Activated naive CD4-positive, alpha-beta T cell treated with anti-CD3 and anti-CD28 coated beads, Interleukin-2, amount 50 U/mL, for 72 hours (primary cell): ENCODE data around the gene PRDM15. TPM values are rescaled to one million over a fixed set of nuclear protein-coding genes. Genes with fewer than 3 reads are reported as not detected.

Experiments used
- ATAC-seq, 2 donors: fragments of 150-1000 bp; cut with Tn5 transposase; 2 replicates each; pipeline ENCODE4 v1.10.0; 2021; ENCODE audit warnings: mild to moderate bottlenecking in 2 of 2, moderate library complexity in 2 of 2
- DNase-seq, 2 donors: peaks; one replicate each; pipeline ENCODE4 v3.0.0; 2021 to 2022; ENCODE audit warnings: low spot score in 2 of 2
- H3K27ac Mint-ChIP-seq, 2 donors: one replicate each; pipeline ENCODE4 v1.8.0; 2022; ENCODE audit warnings: mild to moderate bottlenecking in 2 of 2, mixed read lengths in 2 of 2
- H3K36me3 Mint-ChIP-seq, 2 donors: one replicate each; pipeline ENCODE4 v1.8.0; 2022; ENCODE audit warnings: mixed read lengths in 2 of 2
- H3K9me3 Mint-ChIP-seq, 2 donors: one replicate each; pipeline ENCODE4 v1.8.0; 2022; ENCODE audit warnings: mixed read lengths in 2 of 2
- total RNA-seq, 2 donors: library from RNA; stranded (reverse); gene quantifications; one replicate each; pipeline ENCODE4 v1.2.3, GENCODE V29; 2022

The PRDM15 gene
- total RNA-seq, 2 donors from 2014 or later, result 13.1 to 23.0 TPM

GRCh38 chr21:41779659-41780058 lies 99.5 kb downstream of the PRDM15 start:
- no peak for DNase-seq

GRCh38 chr21:41778930-41779600 lies 100.1 kb downstream of the PRDM15 start:
- no peaks in the 10 kb centered on the region for H3K36me3 Mint-ChIP-seq
- no peak overlapping the region for H3K27ac Mint-ChIP-seq
- no peaks in the 10 kb centered on the region for H3K9me3 Mint-ChIP-seq
- ATAC-seq (no peak), DNase-seq (no peak)

More at GRCh38 chr21:41779659-41780058, 99.5 kb downstream of the PRDM15 start:
- Mint-ChIP-seq H3K9me3 (no peaks in the 10 kb centered on the region), H3K27ac (no peak overlapping the region), H3K36me3 (no peaks in the 10 kb centered on the region)
- ATAC-seq, result no peak

- no peaks in the 10 kb centered on the region for H3K36me3 Mint-ChIP-seq
Observed at GRCh38 chr21:41777951-41778815, 101.0 kb downstream of the PRDM15 start.

DNA sequence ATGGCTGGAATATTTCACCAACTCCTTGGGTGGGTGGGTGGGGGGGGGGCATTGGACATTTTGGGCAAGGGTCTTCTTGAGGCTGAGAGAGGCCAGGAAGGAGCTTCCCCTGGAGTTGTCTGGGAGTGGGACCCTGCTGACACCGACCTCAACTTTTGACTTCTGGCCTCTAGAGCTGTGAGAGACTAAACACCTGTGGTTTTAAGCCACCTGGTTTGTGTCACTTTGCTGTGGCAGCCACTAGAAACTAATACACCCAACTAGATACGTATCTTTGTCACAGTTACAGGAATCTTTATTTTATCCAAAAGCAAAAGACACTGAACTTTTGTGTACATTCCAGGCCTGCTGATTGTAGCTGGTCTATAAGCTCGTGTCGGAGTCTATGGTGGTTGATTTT lies 102.4 kb downstream of the PRDM15 start:
- Mint-ChIP-seq H3K27ac (no peak overlapping the region), H3K36me3 (no peaks in the 10 kb centered on the region), H3K9me3 (no peaks in the 10 kb centered on the region)
- ATAC-seq (no peak), DNase-seq (no peak)

More at GRCh38 chr21:41777951-41778815, 101.0 kb downstream of the PRDM15 start:
- no peak overlapping the region for H3K27ac Mint-ChIP-seq
- no peaks in the 10 kb centered on the region for H3K9me3 Mint-ChIP-seq
- DNase-seq (peak in 1 of 2 donors; percentile 37), ATAC-seq (peak in 1 of 2 donors; percentile 24)

DNA sequence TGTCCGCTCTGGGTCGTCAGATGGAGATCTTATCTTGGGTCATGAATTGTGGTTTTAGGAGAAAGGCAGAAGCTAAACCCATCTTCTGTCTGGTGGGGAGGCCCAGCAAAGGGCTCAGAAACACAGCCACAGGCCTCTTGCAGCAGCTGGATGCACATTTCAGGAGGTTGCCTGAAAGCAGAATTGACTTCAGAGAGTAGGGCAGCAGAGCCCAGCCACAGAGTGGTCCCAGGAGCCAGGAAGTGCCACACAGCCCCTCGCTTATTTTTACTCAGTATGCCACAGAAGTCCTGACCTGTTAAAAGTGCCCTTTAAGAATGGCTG lies 104.0 kb downstream of the PRDM15 start:
- H3K27ac Mint-ChIP-seq, result no peak overlapping the region
- no peak for ATAC-seq
- H3K36me3 Mint-ChIP-seq, result no peaks in the 10 kb centered on the region
- no peak for DNase-seq
- H3K9me3 Mint-ChIP-seq, result no peaks in the 10 kb centered on the region

DNA sequence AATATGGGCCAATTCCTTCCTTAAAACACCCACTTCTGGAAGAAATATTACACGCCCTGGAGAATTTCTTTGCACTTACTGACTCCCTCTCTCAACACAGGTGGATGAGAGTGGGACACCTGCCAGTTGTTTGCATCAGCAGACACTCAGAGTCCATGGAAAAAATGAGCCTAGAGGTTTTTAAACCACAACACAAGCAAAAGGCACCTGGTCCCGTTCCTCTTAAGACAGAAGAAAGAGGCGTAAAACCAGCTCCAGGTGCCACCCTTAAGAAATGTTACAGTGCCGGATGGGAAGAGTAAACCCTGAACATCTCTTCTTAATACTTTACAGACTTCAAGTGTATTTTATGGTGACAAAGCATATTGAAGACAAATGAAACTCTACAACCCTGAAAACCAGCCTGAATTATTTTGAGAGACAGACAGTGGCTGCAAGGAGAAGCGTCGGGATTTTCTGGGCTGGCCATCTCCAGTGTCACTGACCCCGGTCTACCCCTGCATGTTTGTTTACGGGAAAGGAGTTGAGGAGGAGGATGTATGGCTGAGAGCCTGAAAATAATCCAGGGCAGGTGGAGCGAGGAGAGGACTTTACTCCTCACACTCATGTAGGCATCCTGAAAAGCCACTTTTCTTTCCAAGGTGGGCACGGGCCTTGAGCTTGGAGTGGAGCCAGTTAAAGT lies 104.5 kb downstream of the PRDM15 start:
- no peaks in the 10 kb centered on the region for H3K36me3 Mint-ChIP-seq
- no peak overlapping the region for H3K27ac Mint-ChIP-seq
- DNase-seq, result no peak
- ATAC-seq, result no peak
- H3K9me3 Mint-ChIP-seq, result no peaks in the 10 kb centered on the region

- H3K27ac Mint-ChIP-seq, result no peak overlapping the region
- ATAC-seq (no peak), DNase-seq (no peak)
- H3K9me3 Mint-ChIP-seq, result no peaks in the 10 kb centered on the region
- peaks cover 0 to 6% of the 10 kb centered on the region in 2 donors for H3K36me3 Mint-ChIP-seq
Observed at GRCh38 chr21:41772351-41773080, 106.6 kb downstream of the PRDM15 start.

DNA sequence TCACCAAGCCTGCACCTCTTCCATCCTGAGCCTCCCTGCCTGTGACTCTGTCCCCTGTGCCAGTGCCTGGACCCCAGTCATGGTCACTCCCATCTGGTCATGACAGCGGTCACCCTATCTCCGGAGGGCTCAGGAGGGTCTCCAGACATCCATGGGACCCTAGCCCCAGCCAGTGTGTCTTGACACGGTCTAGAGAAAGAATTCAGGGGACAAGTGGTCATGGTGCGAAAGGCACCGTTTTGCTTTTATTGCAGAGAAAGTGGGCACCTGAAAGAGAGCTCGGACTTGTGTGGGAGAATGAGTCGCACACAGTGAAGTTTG lies 107.6 kb downstream of the PRDM15 start:
- Mint-ChIP-seq H3K9me3 (no peaks in the 10 kb centered on the region), H3K27ac (no peak overlapping the region), H3K36me3 (peaks cover 6 to 11% of the 10 kb centered on the region in 2 donors)
- DNase-seq (no peak), ATAC-seq (no peak)

GRCh38 chr21:41770901-41771624 lies 108.1 kb downstream of the PRDM15 start:
- no peaks in the 10 kb centered on the region for H3K9me3 Mint-ChIP-seq
- DNase-seq (no peak), ATAC-seq (no peak)
- H3K27ac Mint-ChIP-seq, result no peak overlapping the region
- peaks cover 6 to 11% of the 10 kb centered on the region in 2 donors for H3K36me3 Mint-ChIP-seq

GRCh38 chr21:41769933-41770332 lies 109.2 kb downstream of the PRDM15 start:
- H3K9me3 Mint-ChIP-seq, result no peaks in the 10 kb centered on the region
- no peak overlapping the region for H3K27ac Mint-ChIP-seq
- DNase-seq, result no peak
- H3K36me3 Mint-ChIP-seq, result peaks cover 6 to 11% of the 10 kb centered on the region in 2 donors
- ATAC-seq, result no peak

DNA sequence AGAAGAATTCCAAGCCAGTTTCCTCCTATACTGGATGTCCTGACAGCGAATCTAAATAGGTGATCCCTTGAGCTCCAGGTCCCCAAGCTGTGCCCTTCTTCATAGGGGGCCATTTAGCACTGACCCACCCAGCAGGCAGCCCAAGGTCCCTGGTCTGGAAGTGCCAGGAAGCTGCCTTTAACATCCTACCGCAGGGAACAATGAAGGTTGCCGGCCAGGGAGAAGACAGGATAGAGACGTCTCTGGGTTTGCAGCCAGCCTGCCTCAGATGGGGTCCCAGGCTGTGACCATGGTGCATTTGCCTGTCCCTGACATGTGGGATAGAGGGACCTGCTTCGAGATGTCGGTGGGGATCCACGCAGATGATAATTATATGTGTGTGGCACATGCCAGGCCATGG lies 109.6 kb downstream of the PRDM15 start:
- no peak for DNase-seq
- Mint-ChIP-seq H3K27ac (no peak overlapping the region), H3K9me3 (no peaks in the 10 kb centered on the region), H3K36me3 (peaks cover 6 to 11% of the 10 kb centered on the region in 2 donors)
- no peak for ATAC-seq

- no peak for DNase-seq
- Mint-ChIP-seq H3K36me3 (peaks cover 6 to 11% of the 10 kb centered on the region in 2 donors), H3K27ac (no peak overlapping the region), H3K9me3 (no peaks in the 10 kb centered on the region)
- no peak for ATAC-seq
Observed at GRCh38 chr21:41769111-41769510, 110.0 kb downstream of the PRDM15 start.

DNA sequence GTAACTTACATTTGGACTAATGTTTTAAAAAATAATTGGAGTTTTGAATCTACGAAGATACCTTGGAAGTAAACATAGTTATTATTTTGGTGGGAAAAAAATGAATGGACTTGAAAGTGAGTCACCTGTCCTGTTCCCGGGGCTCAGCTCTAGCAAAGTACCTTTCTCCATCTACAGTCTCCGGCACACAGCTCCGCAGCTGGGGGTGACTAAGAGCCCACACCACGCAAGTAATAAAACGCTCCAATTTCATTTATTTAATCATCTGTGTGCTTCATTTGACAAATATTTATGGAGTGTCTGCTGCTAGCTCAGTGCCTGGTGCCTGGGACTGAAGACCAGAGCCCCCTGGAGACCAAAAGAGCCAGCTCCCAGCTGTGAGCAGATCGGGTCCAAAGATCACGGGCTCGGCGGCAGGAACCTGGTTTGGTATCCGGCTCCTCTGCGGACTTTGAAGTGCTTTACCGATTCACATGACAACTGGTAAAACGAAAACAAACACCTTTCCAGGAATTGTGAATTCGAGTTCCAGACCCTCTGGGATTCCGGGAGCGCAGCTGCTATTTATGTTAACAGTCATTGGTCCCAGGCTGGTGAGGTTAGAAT lies 110.6 kb downstream of the PRDM15 start:
- no peak overlapping the region for H3K27ac Mint-ChIP-seq
- H3K36me3 Mint-ChIP-seq, result peaks cover 6 to 11% of the 10 kb centered on the region in 2 donors
- peak; percentile 39 to 42 for ATAC-seq
- DNase-seq, result no peak
- H3K9me3 Mint-ChIP-seq, result no peaks in the 10 kb centered on the region

- Mint-ChIP-seq H3K27ac (no peak overlapping the region), H3K9me3 (no peaks in the 10 kb centered on the region), H3K36me3 (peaks cover 6 to 11% of the 10 kb centered on the region in 2 donors)
- peak in 1 of 2 donors; percentile 26 for ATAC-seq
- DNase-seq, result no peak
Observed at GRCh38 chr21:41767606-41768436, 111.3 kb downstream of the PRDM15 start.
